DMS 273 (cell line): ENCODE data around the gene PLA2G2F.

ENCODE experiments used
- DNase-seq: peaks from one replicate; lab custom pipeline; 2025; ENCODE audit not compliant: unreplicated experiment; lab: John Stamatoyannopoulos, UW

The PLA2G2F gene

DNA sequence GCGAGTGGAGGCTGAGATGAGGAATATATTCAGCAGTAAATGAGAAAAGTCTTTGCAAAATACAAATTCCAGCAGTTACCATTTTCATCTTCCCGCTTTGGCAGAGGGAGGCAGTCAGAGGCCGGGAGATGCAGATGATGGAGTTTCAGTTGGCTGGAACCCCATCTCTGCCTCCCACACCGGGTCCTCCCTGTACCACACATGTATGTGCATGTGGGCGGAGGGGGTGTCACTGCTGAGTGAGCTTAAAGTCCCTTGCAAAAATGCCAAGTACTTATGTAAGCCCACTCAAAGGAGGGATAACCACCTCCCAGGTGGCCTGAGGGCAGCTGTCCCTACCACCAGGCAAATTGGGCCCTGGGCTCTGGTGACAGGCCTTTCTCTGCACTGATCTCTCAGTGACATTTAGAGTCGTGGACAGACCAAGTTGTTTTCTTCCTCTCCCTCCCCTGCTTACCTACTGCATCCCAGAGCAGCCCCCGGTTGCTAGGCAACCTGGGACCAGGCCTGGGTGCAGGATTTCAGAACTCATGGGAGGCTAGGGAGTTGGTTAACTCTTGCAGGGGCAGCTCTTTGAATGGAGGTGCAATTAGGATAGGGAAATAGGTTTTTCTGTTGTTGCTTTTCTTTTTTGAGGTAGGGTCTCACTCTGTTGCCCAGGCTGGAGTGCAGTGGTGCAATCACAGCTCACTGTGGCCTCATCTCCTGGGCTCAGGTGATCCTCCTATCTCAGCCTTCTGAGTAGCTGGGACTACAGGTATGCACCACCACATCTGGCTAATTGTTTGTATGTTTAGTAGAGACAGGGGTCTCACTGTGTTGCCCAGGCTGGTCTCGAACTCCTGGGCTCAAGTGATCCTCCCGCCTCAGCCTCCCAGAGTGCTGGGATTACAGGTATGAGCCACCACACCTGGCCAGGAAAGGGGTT lies 29.7 kb downstream of the PLA2G2F start:
- peak; percentile 76 for DNase-seq

DNA sequence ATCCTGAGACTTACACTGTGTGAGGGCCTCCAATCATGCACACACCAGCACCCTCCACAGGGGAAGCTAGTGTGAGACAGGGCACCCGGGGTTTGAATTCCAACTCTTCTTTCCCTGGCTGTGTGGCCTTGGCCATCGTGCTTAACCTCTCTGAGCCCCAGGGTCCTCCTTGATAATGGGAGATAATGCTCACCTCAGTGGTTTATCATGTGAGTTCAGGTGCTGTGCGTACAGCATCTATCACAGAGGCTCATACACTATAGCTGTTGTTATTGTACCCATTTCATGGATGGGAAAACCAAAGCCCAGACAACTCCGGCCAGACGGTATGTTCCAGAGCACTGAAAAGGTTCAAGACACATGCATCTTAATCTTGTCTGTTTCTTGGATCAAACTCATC lies 30.8 kb downstream of the PLA2G2F start:
- no peak for DNase-seq

DNA sequence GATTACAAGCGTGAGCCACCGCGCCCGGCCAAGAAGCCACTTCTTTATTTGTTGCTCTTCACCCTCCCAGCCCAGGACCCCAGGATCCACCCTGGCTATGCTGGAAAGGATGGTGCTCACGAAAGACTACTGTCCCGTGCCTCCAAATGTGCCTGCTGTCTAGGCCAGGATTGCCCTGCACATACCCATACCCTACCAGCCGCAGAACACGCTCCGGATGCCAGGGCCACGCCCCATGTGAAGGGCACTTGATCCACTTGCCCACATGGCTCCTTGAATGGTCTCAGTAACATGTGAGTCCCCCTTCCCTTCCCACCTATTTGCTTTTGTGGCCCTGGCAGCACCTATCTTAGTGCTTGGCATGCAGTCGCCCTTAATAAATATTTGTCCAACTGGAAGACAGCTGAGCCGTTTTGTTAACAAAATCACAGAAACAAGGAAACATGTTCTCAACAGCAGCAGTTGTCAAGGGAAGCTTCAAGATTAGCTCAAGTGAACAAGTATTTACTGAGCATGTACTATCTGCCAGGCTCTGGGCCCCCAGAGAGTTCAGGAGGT lies 33.0 kb downstream of the PLA2G2F start:
- DNase-seq: no peak

DNA sequence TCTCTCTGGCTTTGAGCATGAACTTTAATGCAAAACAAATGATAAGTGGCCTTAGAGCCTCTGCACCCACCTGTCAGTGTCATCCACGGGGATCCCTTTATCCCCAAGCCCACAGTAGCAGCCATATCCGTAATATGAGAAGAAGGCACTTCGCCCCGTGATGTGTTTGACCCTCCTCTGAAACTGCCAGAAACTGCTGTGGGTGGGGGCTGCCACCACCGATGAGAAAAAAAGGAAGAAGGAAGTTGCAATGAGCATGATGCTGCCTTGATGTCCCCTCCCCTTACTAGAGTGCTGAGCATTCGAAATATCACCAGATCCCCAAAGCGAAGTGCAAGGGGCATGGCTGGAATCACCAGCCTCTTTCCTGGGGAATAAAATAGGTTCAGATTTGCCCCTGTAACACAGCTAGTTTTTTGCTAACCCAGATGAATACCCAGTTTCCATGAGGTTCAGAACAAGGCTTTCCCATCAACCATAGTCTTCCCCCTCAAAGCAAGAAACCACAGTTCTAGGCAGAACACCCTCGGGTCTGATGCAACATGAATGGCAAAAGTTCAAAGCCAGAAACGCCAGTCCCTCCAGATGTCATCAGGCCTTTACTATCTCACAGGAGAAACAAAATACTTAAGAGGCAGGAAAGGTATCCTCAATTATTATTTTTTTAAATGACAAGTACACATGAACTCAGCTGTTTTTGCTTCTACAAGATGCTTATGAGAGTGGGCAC lies 36.0 kb downstream of the PLA2G2F start:
- DNase-seq: peak; percentile 24

DNA sequence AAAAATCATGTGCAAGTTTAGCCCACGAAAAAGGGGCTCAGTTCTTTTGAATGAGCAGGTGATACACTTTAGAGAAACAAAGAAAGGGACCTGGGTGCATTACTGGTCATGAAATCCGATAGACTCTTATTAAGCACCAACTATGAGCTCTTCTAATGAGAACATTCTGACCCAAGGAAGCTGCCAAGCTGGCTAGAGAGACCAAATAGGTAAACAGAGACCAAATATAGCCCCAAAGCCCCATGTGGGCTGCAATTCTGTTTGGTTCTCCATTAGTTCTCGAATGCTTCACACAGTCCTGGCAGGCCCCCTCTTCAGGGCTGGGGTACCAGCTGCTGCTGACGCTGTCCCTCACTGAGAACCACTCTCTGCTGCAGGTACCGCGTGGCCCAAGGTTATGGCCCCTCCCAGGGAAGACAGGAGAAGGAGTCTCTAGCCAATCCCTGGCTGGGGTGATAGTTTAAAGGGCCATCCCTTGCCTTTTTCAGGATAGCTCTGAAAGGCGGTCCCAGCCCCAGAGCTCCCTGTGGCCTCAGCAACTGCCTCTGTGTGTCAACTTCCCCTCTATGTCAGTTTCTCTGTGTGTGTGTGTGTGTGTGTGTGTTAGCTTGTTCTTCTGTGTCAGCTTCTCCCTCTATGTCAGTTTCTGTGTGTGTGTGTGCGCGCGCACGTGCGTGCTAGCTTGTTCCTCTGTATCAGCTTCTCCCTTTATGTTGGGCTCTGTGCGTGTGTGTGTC lies 39.7 kb downstream of the PLA2G2F start:
- no peak for DNase-seq

DNA sequence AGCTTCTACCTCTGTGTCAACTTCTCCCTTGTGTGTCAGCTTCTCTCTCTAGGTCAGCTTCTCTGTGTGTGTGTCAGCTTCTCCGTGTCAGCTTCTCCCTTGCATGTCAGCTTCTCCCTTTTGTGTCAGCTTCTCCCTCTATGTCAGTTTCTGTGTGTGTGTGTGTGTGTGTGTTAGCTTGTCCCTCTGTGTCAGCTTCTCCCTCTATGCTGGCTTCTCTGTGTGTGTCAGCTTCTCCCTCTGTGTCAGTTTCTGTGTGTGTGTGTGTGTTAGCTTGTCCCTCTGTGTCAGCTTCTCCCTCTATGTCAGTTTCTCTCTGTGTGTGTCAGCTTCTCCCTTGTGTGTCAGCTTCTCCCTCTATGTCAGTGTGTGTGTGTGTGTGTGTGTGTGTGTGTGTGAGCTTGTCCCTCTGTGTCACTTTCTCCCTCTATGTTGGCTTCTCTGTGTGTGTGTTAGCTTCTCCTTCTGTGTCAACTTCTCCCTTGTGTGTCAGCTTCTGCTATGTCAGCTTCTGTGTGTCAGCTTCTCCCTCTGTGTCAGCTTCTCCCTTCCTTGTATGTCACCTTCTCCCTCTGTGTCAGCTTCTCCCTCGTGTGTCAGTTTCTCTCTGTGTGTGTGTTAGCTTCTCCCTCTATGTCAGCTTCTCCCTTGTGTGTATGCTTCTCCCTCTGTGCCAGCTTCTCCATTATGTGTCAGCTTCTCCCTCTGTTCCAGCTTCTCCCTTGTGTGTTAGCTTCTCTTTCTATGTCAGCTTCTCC lies 40.4 kb downstream of the PLA2G2F start:
- no peak for DNase-seq

DNA sequence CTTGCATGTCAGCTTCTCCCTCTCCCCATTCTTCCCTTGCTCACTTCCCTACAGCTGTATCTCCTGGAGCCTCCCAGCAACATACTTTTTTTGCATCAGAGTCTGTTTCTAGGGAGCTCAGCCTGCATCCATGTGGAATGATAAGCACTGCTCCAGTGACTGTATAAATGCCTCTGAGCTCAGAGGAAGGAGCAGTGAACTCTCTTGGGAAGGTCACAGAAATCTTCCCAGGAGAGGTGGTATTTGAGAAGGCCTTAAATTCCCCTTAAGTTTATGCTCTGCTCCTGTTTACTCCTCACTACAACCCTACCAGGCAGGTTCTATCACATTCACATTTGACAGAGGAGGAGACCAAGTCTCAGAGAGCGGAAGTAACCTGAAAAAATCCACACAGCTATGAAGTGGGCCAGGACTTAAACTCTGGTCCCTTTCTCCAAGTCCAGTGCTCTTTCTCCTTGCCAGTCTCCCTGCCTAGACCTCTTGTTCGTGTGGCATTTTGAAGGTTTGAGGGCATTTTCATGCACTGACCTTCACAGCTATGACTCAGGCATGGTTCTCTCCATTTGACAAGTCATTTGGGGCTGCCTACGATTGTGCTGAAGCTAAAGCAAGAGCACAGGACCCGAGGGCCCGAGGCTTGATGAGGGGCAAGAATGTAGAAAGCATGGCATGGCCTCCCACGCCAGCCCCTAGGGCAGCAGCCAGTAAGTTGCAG lies 41.2 kb downstream of the PLA2G2F start:
- DNase-seq: no peak

DNA sequence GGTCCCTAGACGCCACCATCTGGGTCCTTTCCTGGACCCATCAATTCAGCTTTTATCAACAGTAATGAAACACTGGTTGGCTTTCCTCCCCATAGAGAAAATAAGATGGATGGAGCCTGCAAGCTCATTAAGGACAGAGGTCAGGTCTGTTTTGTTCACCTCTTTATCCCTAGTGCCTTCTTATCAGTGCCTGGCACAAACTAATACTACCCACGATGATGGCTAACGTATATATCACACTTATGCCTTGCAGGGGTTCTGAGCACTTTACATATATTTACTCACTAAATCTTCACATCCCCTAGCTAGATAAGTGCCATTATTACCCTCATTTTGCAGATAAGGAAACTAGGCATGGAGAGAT lies 41.7 kb downstream of the PLA2G2F start:
- DNase-seq: no peak

DNA sequence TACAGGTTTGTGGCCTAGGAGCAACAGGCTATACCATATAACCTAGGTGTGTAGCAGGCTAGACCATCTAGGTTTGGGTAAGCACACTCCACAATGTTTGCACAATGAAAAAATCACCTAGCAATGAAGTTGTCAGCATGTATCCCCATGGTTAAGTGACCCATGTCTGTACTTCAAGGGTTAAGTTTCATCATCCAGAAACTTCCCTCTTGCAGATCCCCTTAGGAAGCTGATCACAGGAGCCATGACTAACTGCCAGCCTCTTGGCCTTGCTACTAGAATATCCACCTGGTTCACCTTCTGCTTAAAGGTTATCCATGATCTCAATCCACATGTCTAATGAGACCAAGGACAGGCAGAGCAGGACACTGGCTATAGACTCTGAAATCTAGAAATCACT lies 43.3 kb downstream of the PLA2G2F start:
- DNase-seq: no peak

DNA sequence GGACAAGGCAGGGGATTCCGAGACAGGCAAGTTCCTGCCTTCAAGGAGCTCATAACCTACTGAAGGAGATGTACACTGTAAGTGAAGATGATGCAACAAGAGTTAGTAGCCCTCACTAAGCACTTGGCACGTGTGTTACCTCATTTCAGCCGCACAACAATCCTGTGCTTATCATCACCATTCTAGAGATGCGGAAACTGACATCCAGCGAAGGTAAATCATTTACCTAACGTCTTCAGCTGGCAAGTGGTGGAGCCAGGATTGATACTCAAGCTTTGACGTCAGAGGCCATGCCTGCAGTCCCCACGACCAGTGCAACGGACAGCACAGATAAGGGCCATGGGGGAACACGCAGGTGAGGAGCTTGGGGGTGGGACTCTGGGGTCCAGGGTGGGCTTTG lies 43.9 kb downstream of the PLA2G2F start:
- no peak for DNase-seq

DNA sequence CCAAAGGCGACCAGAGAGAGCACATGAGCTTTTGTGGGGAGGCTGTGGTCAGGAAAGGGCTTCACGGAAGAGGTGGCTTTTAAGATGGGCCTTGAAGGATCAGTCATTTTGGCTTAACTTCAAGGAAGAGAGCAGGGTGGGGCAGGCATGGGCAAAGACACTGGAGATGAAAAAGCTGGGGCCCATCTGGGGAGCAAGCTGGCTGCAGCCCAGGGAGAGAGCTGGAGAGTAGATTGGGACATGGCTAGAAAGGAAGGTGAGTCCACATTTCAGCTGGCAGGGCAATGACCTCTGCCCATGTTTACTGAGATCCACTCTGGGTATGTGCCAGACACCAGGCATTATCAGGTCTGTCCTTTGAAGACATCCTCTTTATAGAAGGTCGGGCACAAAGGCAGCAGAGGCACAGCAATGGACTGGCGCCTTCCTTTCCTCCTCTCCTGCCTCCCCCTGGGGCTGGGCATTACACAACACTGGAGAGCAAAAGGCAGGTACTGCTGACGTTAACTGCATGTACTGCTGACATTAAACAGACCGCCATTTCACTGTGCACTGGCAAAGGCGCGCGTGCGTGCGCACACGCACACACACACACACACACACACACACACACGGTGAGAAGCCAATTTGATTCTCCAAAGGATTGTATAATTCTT lies 44.6 kb downstream of the PLA2G2F start:
- DNase-seq: no peak

DNA sequence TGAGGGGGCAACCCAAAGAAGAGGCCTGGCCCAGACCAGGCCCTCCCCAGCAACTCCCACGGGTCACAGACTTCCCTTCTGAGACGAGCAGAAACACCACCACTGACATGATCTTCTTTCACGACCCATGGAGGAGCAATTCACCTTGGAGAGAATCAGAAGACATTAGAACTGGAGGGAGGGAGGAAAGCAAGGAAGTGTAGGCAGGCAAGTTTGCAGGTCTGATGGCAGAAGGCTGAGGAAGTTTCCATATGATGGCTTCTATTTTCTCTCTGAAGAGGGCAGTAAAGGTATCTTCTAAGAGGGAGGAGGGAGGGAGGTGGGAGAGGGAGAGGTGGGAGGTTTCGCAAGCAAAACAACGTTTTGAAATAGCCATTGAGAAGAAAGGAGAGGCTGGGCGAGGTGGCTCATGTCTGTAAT lies 45.4 kb downstream of the PLA2G2F start:
- DNase-seq: peak; percentile 12

DNA sequence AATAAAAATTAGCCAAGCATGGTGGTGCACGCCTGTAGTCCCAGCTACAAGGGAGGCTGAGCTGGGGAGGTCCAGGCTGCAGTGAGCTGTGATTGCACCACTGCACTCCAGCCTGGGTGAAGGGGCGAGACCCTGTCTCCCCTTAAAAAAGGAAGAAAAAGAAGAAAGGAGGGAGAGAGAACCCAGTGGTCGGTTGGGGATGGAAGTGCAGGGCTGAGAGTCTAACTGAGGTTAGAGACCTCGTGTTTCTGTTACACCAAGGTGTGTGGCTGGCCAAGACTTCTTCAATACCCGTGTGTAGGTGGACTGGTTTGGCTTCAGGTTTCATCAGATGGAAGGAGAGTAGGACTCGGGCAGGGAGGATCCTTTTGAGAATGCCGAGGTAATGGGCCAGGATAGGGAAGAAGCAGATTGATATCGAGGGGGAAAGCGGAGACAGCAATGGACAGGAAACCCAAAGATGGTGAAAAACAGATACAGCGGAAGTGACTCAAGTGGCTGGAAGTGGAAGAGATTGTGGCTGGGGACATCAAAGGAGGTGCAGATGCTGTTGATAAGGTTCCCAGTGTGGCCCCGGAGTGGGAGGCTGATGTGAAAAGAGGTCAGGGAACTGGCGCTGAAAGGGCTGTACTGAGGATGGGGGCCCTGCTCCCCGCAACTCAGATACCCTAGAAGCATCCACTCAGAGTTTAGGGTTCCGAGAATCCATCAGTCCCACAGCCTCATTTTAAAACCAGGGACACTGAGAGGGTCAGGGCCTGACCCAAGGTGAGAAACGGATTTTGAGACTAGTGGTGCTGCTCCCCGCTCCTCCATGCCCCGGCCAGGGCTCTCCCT lies 46.1 kb downstream of the PLA2G2F start:
- DNase-seq: no peak

DNA sequence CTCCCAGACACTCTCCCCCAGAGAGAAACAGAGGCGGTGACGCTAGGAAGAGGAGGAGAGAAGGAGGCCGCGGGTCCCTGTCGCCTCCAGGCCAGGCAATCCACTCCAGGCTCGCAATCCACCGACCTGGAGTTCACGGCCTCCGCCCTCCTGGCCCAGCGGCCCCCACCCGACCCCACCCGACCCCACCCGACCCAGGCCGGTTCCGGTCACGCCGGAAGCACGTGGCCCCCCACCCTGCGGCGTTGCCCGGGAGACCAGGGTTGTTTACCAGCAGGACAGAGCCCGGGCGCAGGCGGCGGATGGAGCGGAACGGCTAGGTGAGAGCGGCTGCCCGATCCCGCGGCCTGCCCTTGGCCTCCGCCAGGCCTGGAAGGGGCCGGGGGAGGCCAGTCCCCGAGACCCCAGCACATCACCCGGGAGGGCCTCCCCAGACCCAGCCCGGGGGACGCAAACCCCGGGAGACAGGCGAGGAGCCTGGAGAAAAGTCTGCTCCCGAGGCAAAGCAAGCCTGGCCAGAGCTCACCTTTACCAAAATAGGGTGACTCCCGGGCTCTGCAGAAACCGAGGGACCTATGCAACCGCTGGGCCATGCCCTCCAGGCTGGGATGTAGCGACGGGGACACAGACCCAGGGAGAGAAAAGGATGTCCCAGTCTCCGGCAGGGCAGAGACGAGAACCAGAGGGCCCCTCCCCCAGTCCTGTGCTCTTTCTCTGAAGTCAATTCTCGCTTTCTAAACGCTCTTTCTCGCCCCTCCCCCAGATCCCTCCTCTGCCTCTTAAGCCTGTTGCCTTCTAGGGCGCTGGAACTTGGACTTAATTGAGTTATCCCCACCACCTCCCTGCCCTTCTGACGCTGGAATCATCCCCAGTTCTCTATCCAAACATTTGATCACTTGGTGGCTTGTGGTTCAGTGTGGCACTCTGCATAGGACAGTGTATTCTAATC lies 47.0 kb downstream of the PLA2G2F start, which contains the start of the genes PLA2G2C and UBXN10:
Gene PLA2G2C (minus strand): TSS at position 685 of the 949 bp plus-strand sequence. CDS start 9,155 bp downstream, outside the sequence.
Gene UBXN10 (plus strand): TSS at position 263 of the 949 bp plus-strand sequence. CDS start 4,466 bp downstream, outside the sequence.
- DNase-seq: peak; percentile 40

DNA sequence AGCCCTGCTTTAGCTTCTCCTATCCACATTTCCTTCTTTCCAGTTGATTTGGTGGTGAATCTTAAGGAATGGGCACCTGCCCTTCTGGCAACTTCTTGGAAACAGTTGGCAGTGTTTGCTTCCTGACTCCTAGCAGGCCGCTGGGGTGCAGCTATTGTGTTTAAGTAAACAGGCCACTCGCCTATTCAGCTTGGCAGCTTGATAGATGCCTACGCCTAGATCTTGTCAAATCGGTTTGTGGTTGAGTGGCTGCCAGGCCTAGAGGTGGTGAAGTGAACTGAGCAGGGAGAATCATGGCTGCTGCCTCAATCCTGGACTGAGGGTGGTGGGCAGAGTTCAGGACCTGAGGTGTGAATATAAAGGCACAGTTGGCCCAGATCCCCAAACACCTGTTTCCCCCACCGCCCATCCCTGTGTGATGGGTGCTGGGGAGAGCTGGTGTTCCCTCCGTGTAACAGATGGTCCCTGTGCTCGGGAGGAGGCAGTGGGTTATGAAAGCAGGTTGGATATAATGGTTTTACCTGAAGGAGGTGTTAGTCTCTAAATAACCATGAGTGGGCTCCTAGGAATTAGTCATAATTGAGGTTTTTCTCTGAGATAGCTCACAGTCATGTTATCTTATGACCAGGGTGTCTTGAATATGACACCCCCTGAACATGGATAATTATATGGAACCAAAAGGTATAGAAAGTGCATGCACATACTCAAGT lies 48.1 kb downstream of the PLA2G2F start:
- DNase-seq: peak; percentile 90

DNA sequence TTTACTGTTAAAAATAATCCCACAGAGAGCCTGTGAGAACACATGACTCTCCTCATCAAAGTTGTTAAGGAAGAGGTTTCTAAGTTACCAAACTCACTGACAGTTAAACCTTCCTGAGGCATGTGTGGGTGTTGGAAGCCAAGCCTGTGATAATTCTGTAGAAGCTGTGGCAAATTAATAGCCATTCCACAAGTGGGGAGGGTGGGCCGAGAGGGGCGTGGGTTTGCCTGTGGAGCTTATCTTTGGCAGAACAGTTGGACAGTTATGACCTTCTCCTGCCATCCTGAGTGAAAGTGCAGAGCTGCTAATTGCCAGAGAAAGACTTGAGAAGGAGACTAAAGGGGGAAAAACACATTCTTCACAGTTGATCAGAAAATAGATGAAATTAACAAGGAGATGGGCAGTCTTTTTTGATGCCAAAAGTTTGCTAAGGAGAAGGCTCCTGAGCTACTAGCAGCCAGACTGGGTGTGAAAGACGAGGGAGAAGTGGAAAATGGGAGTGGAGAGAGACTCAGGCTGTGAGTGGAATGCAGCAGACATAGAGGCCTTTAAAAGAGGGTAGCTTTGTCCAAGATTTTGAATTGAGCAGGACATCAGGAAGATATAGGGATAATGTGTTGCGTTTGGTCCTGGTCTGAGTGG lies 48.8 kb downstream of the PLA2G2F start:
- DNase-seq: no peak
